ENCODE measurements around the gene CDC23.

GRCh38 chr5:138163721-138164120, 49.4 kb downstream of the CDC23 start:
- TF ChIP-seq CTCF (IDR thresholded peaks at IDR 0.05) (no peak), EZH2 (IDR thresholded peaks at IDR 0.05; ENCODE audit: borderline replicate concordance, insufficient read depth, low read depth, low read length, poor library complexity, severe bottlenecking) (no peak)
